Activated naive CD8-positive, alpha-beta T cell treated with anti-CD3 and anti-CD28 coated beads, Interleukin-2, amount 50 U/mL, for 16 hours (primary cell): ENCODE results near the gene ENPP3.
"Not testable (repeated sequence)": the region's sequence is repeated elsewhere in the genome, so short reads cannot be mapped to it uniquely, and the experiment has no call there.

Source experiments
- DNase-seq: peaks from one replicate; pipeline ENCODE4 v3.0.0-alpha.2; 2020; ENCODE audit warnings: low read depth, low spot score

The ENPP3 gene

DNA sequence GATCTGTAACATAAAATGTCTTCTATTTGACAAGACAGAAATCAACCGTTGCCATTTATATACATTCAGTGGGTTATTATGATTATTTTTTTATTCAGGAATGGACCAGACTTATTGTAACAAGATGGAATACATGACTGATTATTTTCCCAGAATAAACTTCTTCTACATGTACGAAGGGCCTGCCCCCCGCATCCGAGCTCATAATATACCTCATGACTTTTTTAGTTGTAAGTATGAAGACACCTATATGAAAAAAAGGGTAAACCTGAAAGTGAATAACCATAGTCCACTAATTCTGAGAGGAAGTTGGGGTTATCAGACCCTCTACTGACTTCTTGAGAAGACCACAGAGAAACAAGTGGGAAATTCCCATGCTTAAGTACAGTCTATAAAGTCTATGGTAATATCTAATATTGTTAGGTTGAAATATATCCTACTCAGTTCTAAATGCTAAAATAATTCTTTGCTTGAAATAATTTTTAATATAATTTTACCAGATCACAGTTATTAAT, 48.2 kb downstream of the ENPP3 start:
- DNase-seq = no peak

DNA sequence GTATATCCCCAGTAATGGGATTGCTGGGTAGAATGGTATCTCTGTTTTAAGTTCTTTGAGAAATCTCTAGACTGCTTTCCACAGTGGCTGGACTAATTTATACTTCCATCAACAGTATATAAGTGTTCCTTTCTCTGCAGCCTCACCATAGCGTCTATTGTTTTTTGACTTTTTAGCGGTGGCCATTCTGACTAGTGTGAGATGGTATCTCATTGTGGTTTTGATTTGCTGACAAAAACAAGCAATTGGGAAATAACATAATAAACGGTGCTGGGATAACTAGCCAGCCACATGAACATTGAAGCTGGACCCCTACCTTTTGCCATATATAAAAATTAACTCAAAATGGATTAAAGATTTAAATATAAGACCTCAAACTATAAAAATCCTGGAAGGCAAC, 49.9 kb downstream of the ENPP3 start:
- DNase-seq = no peak

GRCh38 chr6:131688286-131688685, 51.2 kb downstream of the ENPP3 start:
- DNase-seq = no peak

GRCh38 chr6:131692031-131692430, 54.9 kb downstream of the ENPP3 start:
- no peak for DNase-seq

GRCh38 chr6:131692589-131692988, 55.5 kb downstream of the ENPP3 start:
- DNase-seq = no peak

DNA sequence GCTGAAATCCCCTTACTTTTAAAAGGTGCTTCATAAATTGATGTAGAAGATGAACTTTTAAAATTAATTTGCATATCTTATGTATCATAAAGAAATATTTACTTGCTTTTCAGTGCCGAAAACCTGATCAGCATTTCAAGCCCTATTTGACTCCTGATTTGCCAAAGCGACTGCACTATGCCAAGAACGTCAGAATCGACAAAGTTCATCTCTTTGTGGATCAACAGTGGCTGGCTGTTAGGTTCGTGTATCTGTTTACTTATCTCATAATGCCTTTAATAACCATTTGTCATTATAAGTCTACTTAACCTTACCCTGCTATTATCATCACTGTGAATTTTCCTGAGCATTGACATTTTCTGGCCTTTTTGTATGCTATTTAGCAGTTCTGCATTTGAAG, 56.3 kb downstream of the ENPP3 start:
- no peak for DNase-seq

GRCh38 chr6:131694832-131695426, 57.8 kb downstream of the ENPP3 start:
- no peak for DNase-seq

- DNase-seq = no peak
Measured at GRCh38 chr6:131696956-131697355, 59.9 kb downstream of the ENPP3 start.

GRCh38 chr6:131700851-131701250, 63.7 kb downstream of the ENPP3 start:
- DNase-seq = not testable (repeated sequence)

GRCh38 chr6:131703905-131704304, 66.8 kb downstream of the ENPP3 start:
- not testable (repeated sequence) for DNase-seq

GRCh38 chr6:131710917-131711316, 73.8 kb downstream of the ENPP3 start, which contains the start of gene CTAGE9:
Gene CTAGE9 (minus strand): TSS chr6:131711017. CDS start chr6:131711017, 0 bp downstream.
- not testable (repeated sequence) for DNase-seq

GRCh38 chr6:131715567-131715966, 78.5 kb downstream of the ENPP3 start:
- not testable (repeated sequence) for DNase-seq

GRCh38 chr6:131717836-131718542, 80.9 kb downstream of the ENPP3 start:
- DNase-seq = no peak

DNA sequence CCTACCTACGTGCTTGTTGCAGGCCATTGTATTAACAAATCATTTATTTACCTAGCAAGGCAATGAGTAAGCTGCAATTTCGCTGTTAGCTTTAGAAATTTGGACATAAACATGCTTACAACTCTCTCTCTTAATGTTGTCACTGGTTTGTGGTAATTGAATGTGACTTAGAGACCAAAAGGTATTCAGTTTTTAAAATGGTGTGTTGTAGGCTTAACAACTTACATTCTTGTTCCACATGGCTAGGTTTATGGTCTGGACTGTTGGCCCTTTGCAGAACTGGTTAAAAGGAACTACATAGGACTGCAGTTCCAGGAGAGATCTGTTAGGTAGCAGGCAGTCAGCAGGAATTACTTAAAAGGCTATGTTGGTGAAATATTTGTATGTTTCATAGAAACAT, 84.1 kb downstream of the ENPP3 start:
- DNase-seq = no peak

DNA sequence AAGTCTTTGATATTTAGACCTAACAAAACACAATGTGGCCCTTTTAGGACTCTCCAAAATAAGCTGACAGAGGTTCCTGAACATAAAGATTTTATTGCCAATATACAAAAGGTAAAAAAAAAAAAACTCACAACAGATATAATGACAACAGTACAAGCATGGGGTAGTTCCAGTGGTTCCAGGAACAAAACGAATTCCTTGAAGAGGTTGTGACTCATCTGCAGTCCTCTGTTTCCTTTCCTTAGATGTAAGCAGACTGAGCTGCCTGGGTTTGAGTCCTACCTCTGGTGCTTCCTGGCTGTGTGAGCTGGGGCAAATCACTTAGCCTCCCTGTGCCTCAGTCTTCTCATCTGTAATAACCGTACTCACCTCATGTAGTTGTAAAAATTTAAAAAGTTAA, 87.0 kb downstream of the ENPP3 start:
- no peak for DNase-seq

- no peak for DNase-seq
Measured at GRCh38 chr6:131727467-131727866, 90.4 kb downstream of the ENPP3 start.

DNA sequence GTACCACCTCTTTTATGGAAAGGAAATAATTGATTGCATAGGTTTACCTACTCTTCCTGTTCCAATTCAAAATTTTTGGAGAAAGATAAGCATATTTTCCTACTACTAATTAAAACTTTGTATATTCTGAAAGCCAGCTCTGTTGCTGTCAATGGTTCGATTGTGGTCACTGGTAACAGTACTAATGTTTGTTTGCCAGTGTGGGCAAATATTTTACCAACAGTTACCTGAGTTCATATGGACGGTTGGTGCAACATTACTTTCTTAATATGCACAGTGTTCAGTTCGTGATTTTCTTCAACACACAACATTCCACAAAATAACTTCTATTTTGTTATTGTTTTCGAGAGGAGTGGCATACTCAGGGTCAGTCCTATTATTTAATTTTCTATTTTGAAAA, 90.8 kb downstream of the ENPP3 start:
- no peak for DNase-seq

GRCh38 chr6:131728296-131728939, 91.3 kb downstream of the ENPP3 start:
- DNase-seq = no peak

GRCh38 chr6:131729550-131729949, 92.4 kb downstream of the ENPP3 start:
- DNase-seq = no peak

GRCh38 chr6:131730264-131730663, 93.2 kb downstream of the ENPP3 start:
- DNase-seq = no peak

- DNase-seq = no peak
Measured at GRCh38 chr6:131731224-131731623, 94.1 kb downstream of the ENPP3 start.

- no peak for DNase-seq
Measured at GRCh38 chr6:131733376-131734016, 96.4 kb downstream of the ENPP3 start.
